ENCODE measurements around the gene CCDC157. TPM values are rescaled to one million over a fixed set of nuclear protein-coding genes. Genes with fewer than 3 reads are reported as not detected.

The CCDC157 gene
- total and polyA plus RNA-seq, 2 of the 4 experiments (the other 2 are of a cell fraction), result 0.90 to 2.2 TPM

- dilution Hi-C loops (cut with HindIII; ENCODE audit: low sequenced_read_pairs, unreplicated experiment) (no loop called here), in situ Hi-C loops (cut with MboI; ENCODE audit: low sequenced_read_pairs) (loop anchor here (10.0 kb wide), 2 partner anchors 85 to 295 kb away; no protein-coding TSS in a partner anchor), intact Hi-C loops (cut with micrococcal nuclease) (no loop called here)
- Histone ChIP-seq H2AK5ac (ENCODE audit: low read depth, low read length) (no peak overlapping the region), H3K9me1 (ENCODE audit: insufficient read depth, low read length) (peaks cover 13% of the 10 kb centered on the region), H2BK5ac (ENCODE audit: low read depth, low read length, poor library complexity, severe bottlenecking) (no peak overlapping the region), H3K9me3 (ENCODE audit: control insufficient read depth, insufficient read depth, low read length) (no peaks in the 10 kb centered on the region), H4K5ac (ENCODE audit: low read depth, low read length) (no peak overlapping the region), H3K9ac (ENCODE audit: low read depth, low read length) (no peak overlapping the region), H2BK15ac (ENCODE audit: low read depth, low read length) (no peak overlapping the region), H3K18ac (ENCODE audit: low read depth, low read length) (no peak overlapping the region), H3K23ac (ENCODE audit: low read depth, low read length) (no peak overlapping the region), H3K4me2 (ENCODE audit: low read depth, low read length) (no peak overlapping the region), H4K20me1 (ENCODE audit: insufficient read depth, low read length) (peaks cover 16% of the 10 kb centered on the region), H3K27me3 (ENCODE audit: control insufficient read depth, insufficient read depth, low read length) (no peaks in the 10 kb centered on the region), H3K14ac (replicated peaks; ENCODE audit: low read depth, low read length) (no peak overlapping the region), H4K8ac (ENCODE audit: low read depth in 2 of 2, low read length in 2 of 2) (no peak overlapping the region), H2AK9ac (replicated peaks; ENCODE audit: low read depth, low read length, poor library complexity) (no peak overlapping the region), H3K4me3 (ENCODE audit: insufficient read depth, low read depth, low read length) (no peak overlapping the region), H3K79me1 (ENCODE audit: low read depth in 1 of 2, low read length in 2 of 2) (peaks cover 27 to 47% of the 10 kb centered on the region in 2 experiments), H2BK120ac (ENCODE audit: low read depth, low read length) (no peak overlapping the region), H2BK20ac (ENCODE audit: low read depth, low read length) (no peak overlapping the region), H2AFZ (replicated peaks; ENCODE audit: low read length, poor library complexity) (no peak overlapping the region), H4K91ac (ENCODE audit: insufficient read depth, low read depth, low read length) (no peak overlapping the region), H3K4me1 (ENCODE audit: control insufficient read depth, insufficient read depth, low read length) (peaks cover 14% of the 10 kb centered on the region), H3K36me3 (ENCODE audit: control insufficient read depth, insufficient read depth, low read length) (peaks cover 4% of the 10 kb centered on the region; the same call in 1 of the 2 replicates), H3K56ac (ENCODE audit: extremely low read depth, insufficient read depth, low read length) (no peak overlapping the region), H3K4ac (ENCODE audit: low read depth, low read length) (no peak overlapping the region), H3K27ac (ENCODE audit: insufficient read depth, low read length) (no peak overlapping the region)
- POLR2A ChIA-PET (ENCODE audit: unreplicated experiment), result no interaction called here
- BruUV-seq (replicated peaks), result no TSS peak
- no peak for ATAC-seq (ENCODE audit: low read depth)
- no peak for DNase-seq
- CTCF ChIA-PET, result no interaction called here
- WGBS, 2 experiments (ENCODE audit: extremely low coverage in 2 of 2, insufficient read length in 1 of 2), result 100% methylated on average over 1 of the region's 5 CpGs; no CpG with 5 or more reads in 1 of the 2 experiments
- no peak for TF ChIP-seq SMC3 (IDR thresholded peaks at IDR 0.05; ENCODE audit: low read depth, low read length)
- no peak for TF ChIP-seq RFX5 (IDR thresholded peaks at IDR 0.05; ENCODE audit: low read depth, low read length)
- TF ChIP-seq, protein P1, sequence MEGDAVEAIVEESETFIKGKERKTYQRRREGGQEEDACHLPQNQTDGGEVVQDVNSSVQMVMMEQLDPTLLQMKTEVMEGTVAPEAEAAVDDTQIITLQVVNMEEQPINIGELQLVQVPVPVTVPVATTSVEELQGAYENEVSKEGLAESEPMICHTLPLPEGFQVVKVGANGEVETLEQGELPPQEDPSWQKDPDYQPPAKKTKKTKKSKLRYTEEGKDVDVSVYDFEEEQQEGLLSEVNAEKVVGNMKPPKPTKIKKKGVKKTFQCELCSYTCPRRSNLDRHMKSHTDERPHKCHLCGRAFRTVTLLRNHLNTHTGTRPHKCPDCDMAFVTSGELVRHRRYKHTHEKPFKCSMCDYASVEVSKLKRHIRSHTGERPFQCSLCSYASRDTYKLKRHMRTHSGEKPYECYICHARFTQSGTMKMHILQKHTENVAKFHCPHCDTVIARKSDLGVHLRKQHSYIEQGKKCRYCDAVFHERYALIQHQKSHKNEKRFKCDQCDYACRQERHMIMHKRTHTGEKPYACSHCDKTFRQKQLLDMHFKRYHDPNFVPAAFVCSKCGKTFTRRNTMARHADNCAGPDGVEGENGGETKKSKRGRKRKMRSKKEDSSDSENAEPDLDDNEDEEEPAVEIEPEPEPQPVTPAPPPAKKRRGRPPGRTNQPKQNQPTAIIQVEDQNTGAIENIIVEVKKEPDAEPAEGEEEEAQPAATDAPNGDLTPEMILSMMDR (conservative IDR thresholded peaks at IDR 0.05; ENCODE audit: low read depth, low read length), result no peak
- TF ChIP-seq, protein P2, sequence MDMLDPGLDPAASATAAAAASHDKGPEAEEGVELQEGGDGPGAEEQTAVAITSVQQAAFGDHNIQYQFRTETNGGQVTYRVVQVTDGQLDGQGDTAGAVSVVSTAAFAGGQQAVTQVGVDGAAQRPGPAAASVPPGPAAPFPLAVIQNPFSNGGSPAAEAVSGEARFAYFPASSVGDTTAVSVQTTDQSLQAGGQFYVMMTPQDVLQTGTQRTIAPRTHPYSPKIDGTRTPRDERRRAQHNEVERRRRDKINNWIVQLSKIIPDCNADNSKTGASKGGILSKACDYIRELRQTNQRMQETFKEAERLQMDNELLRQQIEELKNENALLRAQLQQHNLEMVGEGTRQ (IDR thresholded peaks at IDR 0.05; ENCODE audit: low read depth, low read length), result no peak
- TF ChIP-seq FOS (IDR thresholded peaks at IDR 0.05; ENCODE audit: low read depth, low read length), result no peak
- no peak for TF ChIP-seq ELK1 (IDR thresholded peaks at IDR 0.05; ENCODE audit: borderline replicate concordance, low read depth, low read length)
- TF ChIP-seq MAZ (IDR thresholded peaks at IDR 0.05; ENCODE audit: borderline replicate concordance, low read depth, low read length), result no peak
- TF ChIP-seq CEBPB (IDR thresholded peaks at IDR 0.05; ENCODE audit: low read depth, low read length), result no peak
- TF ChIP-seq RCOR1 (IDR thresholded peaks at IDR 0.05; ENCODE audit: insufficient replicate concordance, low read length), result no peak
- TF ChIP-seq POLR2A (IDR thresholded peaks at IDR 0.05; ENCODE audit: low read depth, low read length), result no peak
- TF ChIP-seq MXI1 (IDR thresholded peaks at IDR 0.05; ENCODE audit: borderline replicate concordance, low read depth, low read length), result no peak
- no peak for TF ChIP-seq BHLHE40 (IDR thresholded peaks at IDR 0.05; ENCODE audit: low read depth, low read length)
- TF ChIP-seq MAFK (IDR thresholded peaks at IDR 0.05; ENCODE audit: low read depth, low read length), result no peak
- TF ChIP-seq CHD1 (IDR thresholded peaks at IDR 0.05; ENCODE audit: low read depth, low read length), result no peak
Measured at GRCh38 chr22:30399718-30400117, 42.9 kb downstream of the CCDC157 start.

Measured in IMR-90 (cell line).